B cell (primary cell): Measurements from ENCODE around the gene NUP210. TPM values are rescaled to one million over a fixed set of nuclear protein-coding genes. Genes with fewer than 3 reads are reported as not detected.

ENCODE experiments used
- ATAC-seq: fragments of 200-7000 bp; cut with Tn5 transposase; one replicate; pipeline ENCODE4 v1.10.0; 2021; ENCODE audit warnings: low read depth, mild to moderate bottlenecking, moderate number of reproducible peaks, moderate library complexity
- CTCF ChIA-PET: fragments of 350-600 bp; sonication (Branson Sonifier 250); formaldehyde crosslinking; loops from one replicate; lab custom pipeline; 2021; ENCODE audit warnings: antibody characterized with exemption, inconsistent platforms; lab: Charles Lee
- POLR2A ChIA-PET: fragments of 350-600 bp; sonication (Branson Sonifier 250); formaldehyde crosslinking; loops from one replicate; lab custom pipeline; 2021; ENCODE audit warnings: antibody characterized with exemption; lab: Charles Lee
- DNase-seq: peaks from one replicate; pipeline ENCODE4 v3.0.0; 2013
- H2AFZ ChIP-seq: 2 replicates; pipeline ENCODE4 v1.6.1; 2012; ENCODE audit warnings: mild to moderate bottlenecking, low read depth, low read length; ENCODE audit not compliant: insufficient read depth, poor library complexity, severe bottlenecking
- H3K27ac ChIP-seq, 2 donors: 1 replicate in 1 of 2; 2 replicates in 1 of 2; pipeline ENCODE4 v1.5.1; 2012 to 2013; ENCODE audit warnings: low read length in 2 of 2, mild to moderate bottlenecking in 2 of 2, moderate library complexity in 1 of 2
- H3K27me3 ChIP-seq, 4 experiments: fragments of 200-600 bp in 1 of 4; sonication (generic) in 1 of 4; replicated peaks in 1 of 4; 1 replicate in 2 of 4; 2 replicates in 2 of 4; pipeline versions ENCODE4 v1.6.1 to v1.7.0; 2013 to 2016; ENCODE audit warnings: low read length in 3 of 4, mild to moderate bottlenecking in 2 of 4, mixed read lengths in 1 of 4, moderate library complexity in 1 of 4; ENCODE audit not compliant: insufficient read depth in 4 of 4, control insufficient read depth in 3 of 4; ENCODE audit errors: control extremely low read depth in 1 of 4
- H3K36me3 ChIP-seq, 2 experiments: replicated peaks in 1 of 2; 1 replicate in 1 of 2; 2 replicates in 1 of 2; pipeline versions ENCODE4 v1.6.1 to v1.7.1; 2013; ENCODE audit warnings: low read length in 1 of 2; ENCODE audit not compliant: insufficient read depth in 2 of 2, control insufficient read depth in 1 of 2; ENCODE audit errors: control extremely low read depth in 1 of 2, extremely low read depth in 1 of 2
- H3K4me1 ChIP-seq, 2 donors: fragments of 200-600 bp in 1 of 2; sonication (generic) in 1 of 2; 1 replicate in 1 of 2; 2 replicates in 1 of 2; pipeline versions ENCODE4 v1.5.1 to v1.6.1; 2013 to 2017; ENCODE audit warnings: low read length in 2 of 2; ENCODE audit not compliant: control insufficient read depth in 2 of 2, insufficient read depth in 2 of 2
- H3K4me2 ChIP-seq: replicated peaks from 2 replicates; pipeline ENCODE3; 2012; ENCODE audit warnings: mild to moderate bottlenecking, low read depth, low read length; ENCODE audit not compliant: poor library complexity, severe bottlenecking
- H3K4me3 ChIP-seq, 5 experiments: fragments of 200-600 bp in 1 of 5; sonication (generic) in 1 of 5; 1 replicate in 3 of 5; 2 replicates in 2 of 5; pipeline versions ENCODE4 v1.5.1 to v1.7.0; 2011 to 2016; ENCODE audit warnings: low read length in 4 of 5, mild to moderate bottlenecking in 4 of 5, low read depth in 2 of 5, control low read depth in 1 of 5, moderate library complexity in 1 of 5; ENCODE audit not compliant: insufficient read depth in 1 of 5; ENCODE audit errors: control extremely low read depth in 1 of 5, extremely low read depth in 1 of 5
- H3K79me2 ChIP-seq: fragments of 200-600 bp; sonication (generic); one replicate; pipeline ENCODE4 v1.6.0; 2016; ENCODE audit warnings: low read length; ENCODE audit not compliant: control insufficient read depth, insufficient read depth
- H3K9ac ChIP-seq: fragments of 200-600 bp; sonication (generic); 2 replicates; pipeline ENCODE4 v1.6.1; 2017; ENCODE audit warnings: mild to moderate bottlenecking, low read length, moderate library complexity
- H3K9me3 ChIP-seq, 3 donors: one replicate each; pipeline versions ENCODE4 v1.6.1 to v1.7.1; 2013; ENCODE audit warnings: low read length in 2 of 3; ENCODE audit not compliant: control insufficient read depth in 2 of 3, insufficient read depth in 1 of 3; ENCODE audit errors: control extremely low read depth in 1 of 3
- H4K20me1 ChIP-seq: 2 replicates; pipeline ENCODE4 v1.6.0; 2012; ENCODE audit warnings: mild to moderate bottlenecking, low read length; ENCODE audit not compliant: insufficient read depth, control insufficient read depth, poor library complexity, severe bottlenecking
- H3K27ac Mint-ChIP-seq: one replicate; pipeline ENCODE4 v1.8.0; 2021; ENCODE audit warnings: mixed read lengths
- H3K27me3 Mint-ChIP-seq: one replicate; pipeline ENCODE4 v1.8.0; 2021; ENCODE audit warnings: mixed read lengths
- H3K4me1 Mint-ChIP-seq: one replicate; pipeline ENCODE4 v1.8.0; 2021; ENCODE audit warnings: mixed read lengths
- H3K4me3 Mint-ChIP-seq: one replicate; pipeline ENCODE4 v1.8.0; 2021; ENCODE audit warnings: mixed read lengths
- H3K9me3 Mint-ChIP-seq: one replicate; pipeline ENCODE4 v1.8.0; 2022; ENCODE audit warnings: mixed read lengths; ENCODE audit not compliant: insufficient read depth
- EZH2 ChIP-seq: IDR thresholded peaks from 2 replicates; pipeline ENCODE4 v1.6.1; 2012; ENCODE audit warnings: borderline replicate concordance, low read depth, mild to moderate bottlenecking, moderate library complexity, low read length; ENCODE audit not compliant: insufficient read depth, poor library complexity, severe bottlenecking
- WGBS: methylation state at CpG from one replicate; pipeline ENCODE4 v1.1.5; 2013; ENCODE audit warnings: missing lambda C conversion rate; ENCODE audit not compliant: insufficient coverage; 5-methylcytosine and 5-hydroxymethylcytosine counted together
- intact Hi-C: fragments of 100-400 bp; cut with micrococcal nuclease; formaldehyde crosslinking; loops from one replicate; pipeline ENCODE4 v1.10.0; 2022
- polyA plus RNA-seq: library from polyadenylated mRNA; depleted of rRNA; stranded (reverse); fragments of >200 nt; gene quantifications from 2 replicates; pipeline ENCODE4 v1.2.3, GENCODE V29; 2012
- total RNA-seq, 2 donors: library from RNA; stranded (reverse); fragments of 120-200 nt in 1 of 2; gene quantifications; 1 replicate in 1 of 2; 2 replicates in 1 of 2; pipeline versions ENCODE4 v1.2.3 to v1.2.4, GENCODE V29; 2013 to 2022
- TF ChIP-seq, protein P1 (sequence below): fragments of 200-600 bp; IDR thresholded peaks from one replicate; pipeline ENCODE4 v1.8.0; 2022; ENCODE audit warnings: antibody characterized with exemption, mild to moderate bottlenecking

Gene NUP210
- total and polyA plus RNA-seq, 2 donors (not counting 1 experiment from before 2014, with no cell fraction given): 114 to 159 TPM

DNA sequence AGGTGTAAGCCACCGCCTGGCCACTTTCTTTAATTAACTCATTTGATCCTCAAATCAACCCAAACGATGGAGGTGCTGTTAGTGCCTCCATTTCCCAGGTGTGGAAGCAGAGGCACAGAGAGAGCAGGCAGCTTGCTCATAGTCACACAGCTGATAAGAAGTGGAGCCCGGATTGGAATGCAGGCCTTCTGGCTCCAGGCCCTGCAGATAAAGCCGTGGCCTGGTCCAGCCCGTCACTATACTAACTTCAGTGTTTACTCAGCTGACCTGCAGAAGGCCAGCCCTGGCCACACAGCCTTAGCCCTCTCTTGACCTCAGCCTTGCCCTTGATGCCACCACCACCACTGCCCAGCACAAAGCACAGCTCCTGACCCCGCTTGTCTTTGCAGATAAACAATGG is 116.7 kb downstream of the NUP210 start:
- peaks cover 10% of the 10 kb centered on the region for H3K27me3 Mint-ChIP-seq
- no peak overlapping the region for H3K9ac ChIP-seq
- peaks cover 5% of the 10 kb centered on the region for H3K4me1 Mint-ChIP-seq
- no peak for DNase-seq
- no peak overlapping the region for H2AFZ ChIP-seq
- H3K4me3 ChIP-seq: no peak overlapping the region
- ATAC-seq: no peak
- 91% methylated on average over 5 of the region's 6 CpGs for WGBS
- H3K27ac Mint-ChIP-seq: no peak overlapping the region
- intact Hi-C loops: no loop called here
- ChIA-PET CTCF (no interaction called here), POLR2A (no interaction called here)
- peaks cover 0 to 10% (median 3%) of the 10 kb centered on the region in 4 experiments for H3K27me3 ChIP-seq
- no peaks in the 10 kb centered on the region for H3K79me2 ChIP-seq
- H3K4me1 ChIP-seq: no peaks in the 10 kb centered on the region
- H3K27ac ChIP-seq: no peak overlapping the region
- no peaks in the 10 kb centered on the region for H3K9me3 ChIP-seq
- no peaks in the 10 kb centered on the region for H4K20me1 ChIP-seq
- TF ChIP-seq EZH2: no peak
- TF ChIP-seq, protein P1, sequence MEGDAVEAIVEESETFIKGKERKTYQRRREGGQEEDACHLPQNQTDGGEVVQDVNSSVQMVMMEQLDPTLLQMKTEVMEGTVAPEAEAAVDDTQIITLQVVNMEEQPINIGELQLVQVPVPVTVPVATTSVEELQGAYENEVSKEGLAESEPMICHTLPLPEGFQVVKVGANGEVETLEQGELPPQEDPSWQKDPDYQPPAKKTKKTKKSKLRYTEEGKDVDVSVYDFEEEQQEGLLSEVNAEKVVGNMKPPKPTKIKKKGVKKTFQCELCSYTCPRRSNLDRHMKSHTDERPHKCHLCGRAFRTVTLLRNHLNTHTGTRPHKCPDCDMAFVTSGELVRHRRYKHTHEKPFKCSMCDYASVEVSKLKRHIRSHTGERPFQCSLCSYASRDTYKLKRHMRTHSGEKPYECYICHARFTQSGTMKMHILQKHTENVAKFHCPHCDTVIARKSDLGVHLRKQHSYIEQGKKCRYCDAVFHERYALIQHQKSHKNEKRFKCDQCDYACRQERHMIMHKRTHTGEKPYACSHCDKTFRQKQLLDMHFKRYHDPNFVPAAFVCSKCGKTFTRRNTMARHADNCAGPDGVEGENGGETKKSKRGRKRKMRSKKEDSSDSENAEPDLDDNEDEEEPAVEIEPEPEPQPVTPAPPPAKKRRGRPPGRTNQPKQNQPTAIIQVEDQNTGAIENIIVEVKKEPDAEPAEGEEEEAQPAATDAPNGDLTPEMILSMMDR: no peak
- H3K4me3 Mint-ChIP-seq: no peak overlapping the region
- H3K4me2 ChIP-seq: no peak overlapping the region
- H3K36me3 ChIP-seq: no peaks in the 10 kb centered on the region
- H3K9me3 Mint-ChIP-seq: no peaks in the 10 kb centered on the region

DNA sequence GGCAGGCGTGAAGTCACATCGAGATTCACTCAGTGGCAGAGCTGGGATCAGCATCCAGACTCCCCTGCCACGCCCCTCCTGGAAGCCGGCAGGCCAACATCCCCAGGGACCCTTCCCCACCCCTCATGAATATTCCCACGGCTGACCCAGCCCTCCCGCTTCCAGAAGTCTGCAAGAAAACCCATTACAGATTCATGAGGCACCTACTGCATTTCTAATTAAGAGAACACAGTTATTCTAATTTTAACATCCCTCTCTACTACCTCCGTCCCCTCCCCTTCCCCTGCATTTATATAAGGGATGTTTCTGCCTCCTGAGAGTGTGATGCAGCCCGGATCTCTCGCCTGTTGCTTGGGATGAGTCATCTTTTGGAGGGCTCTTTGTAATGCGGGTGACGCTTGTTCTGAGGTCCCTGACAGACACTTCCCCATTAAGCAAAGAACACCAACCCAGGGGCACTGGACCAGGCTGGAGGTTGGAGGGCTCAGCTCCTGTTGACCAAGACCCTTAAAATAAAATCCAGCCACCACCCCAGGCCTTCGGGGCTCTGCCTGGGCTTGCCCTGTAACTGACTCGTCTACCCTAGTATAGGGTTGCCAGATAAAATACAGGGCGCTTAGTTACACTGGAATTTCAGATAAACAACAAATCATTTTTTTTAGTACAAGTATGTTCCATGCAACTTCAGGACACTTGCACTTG is 118.7 kb downstream of the NUP210 start:
- Mint-ChIP-seq H3K27ac (no peak overlapping the region), H3K9me3 (no peaks in the 10 kb centered on the region), H3K4me1 (peaks cover 4% of the 10 kb centered on the region), H3K4me3 (no peak overlapping the region), H3K27me3 (peaks cover 19% of the 10 kb centered on the region)
- peaks cover 0 to 21% (median 13%) of the 10 kb centered on the region in 4 experiments for H3K27me3 ChIP-seq
- CTCF ChIA-PET: interaction anchor here (1.2 kb wide), 1 partner anchor 210 kb away, joined by 3 read pairs; no protein-coding TSS in a partner anchor
- intact Hi-C loops: no loop called here
- H3K4me1 ChIP-seq: peaks cover 0 to 5% of the 10 kb centered on the region in 2 donors
- H3K9ac ChIP-seq: no peak overlapping the region
- no peak overlapping the region for H2AFZ ChIP-seq
- H3K9me3 ChIP-seq: no peaks in the 10 kb centered on the region
- POLR2A ChIA-PET: no interaction called here
- no peaks in the 10 kb centered on the region for H4K20me1 ChIP-seq
- H3K4me2 ChIP-seq: no peak overlapping the region
- WGBS: 58% methylated on average over 10 of the region's 14 CpGs
- H3K79me2 ChIP-seq: no peaks in the 10 kb centered on the region
- no peaks in the 10 kb centered on the region for H3K36me3 ChIP-seq
- DNase-seq (no peak), ATAC-seq (peak; percentile 61)
- H3K4me3 ChIP-seq: no peak overlapping the region
- no peak overlapping the region for H3K27ac ChIP-seq
- TF ChIP-seq, protein P1: no peak
